ENCODE results near the gene DLG4.

GRCh38 chr17:7204828-7205461 lies 14.7 kb downstream of the DLG4 start:
- TF ChIP-seq, protein P1, sequence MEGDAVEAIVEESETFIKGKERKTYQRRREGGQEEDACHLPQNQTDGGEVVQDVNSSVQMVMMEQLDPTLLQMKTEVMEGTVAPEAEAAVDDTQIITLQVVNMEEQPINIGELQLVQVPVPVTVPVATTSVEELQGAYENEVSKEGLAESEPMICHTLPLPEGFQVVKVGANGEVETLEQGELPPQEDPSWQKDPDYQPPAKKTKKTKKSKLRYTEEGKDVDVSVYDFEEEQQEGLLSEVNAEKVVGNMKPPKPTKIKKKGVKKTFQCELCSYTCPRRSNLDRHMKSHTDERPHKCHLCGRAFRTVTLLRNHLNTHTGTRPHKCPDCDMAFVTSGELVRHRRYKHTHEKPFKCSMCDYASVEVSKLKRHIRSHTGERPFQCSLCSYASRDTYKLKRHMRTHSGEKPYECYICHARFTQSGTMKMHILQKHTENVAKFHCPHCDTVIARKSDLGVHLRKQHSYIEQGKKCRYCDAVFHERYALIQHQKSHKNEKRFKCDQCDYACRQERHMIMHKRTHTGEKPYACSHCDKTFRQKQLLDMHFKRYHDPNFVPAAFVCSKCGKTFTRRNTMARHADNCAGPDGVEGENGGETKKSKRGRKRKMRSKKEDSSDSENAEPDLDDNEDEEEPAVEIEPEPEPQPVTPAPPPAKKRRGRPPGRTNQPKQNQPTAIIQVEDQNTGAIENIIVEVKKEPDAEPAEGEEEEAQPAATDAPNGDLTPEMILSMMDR (conservative IDR thresholded peaks at IDR 0.05 in 1 of 2, IDR thresholded peaks at IDR 0.05 in 1 of 2; ENCODE audit: extremely low read depth in 1 of 2, insufficient read depth in 1 of 2, low read depth in 1 of 2, low read length in 2 of 2), result no peak
- no peak for TF ChIP-seq EZH2 (IDR thresholded peaks at IDR 0.05; ENCODE audit: borderline replicate concordance, low read length)

Data from mammary epithelial cell (primary cell).